ENCODE results near the gene KCTD19.
"Not testable (repeated sequence)": the region's sequence is repeated elsewhere in the genome, so short reads cannot be mapped to it uniquely, and the experiment has no call there.

Gene KCTD19

DNA sequence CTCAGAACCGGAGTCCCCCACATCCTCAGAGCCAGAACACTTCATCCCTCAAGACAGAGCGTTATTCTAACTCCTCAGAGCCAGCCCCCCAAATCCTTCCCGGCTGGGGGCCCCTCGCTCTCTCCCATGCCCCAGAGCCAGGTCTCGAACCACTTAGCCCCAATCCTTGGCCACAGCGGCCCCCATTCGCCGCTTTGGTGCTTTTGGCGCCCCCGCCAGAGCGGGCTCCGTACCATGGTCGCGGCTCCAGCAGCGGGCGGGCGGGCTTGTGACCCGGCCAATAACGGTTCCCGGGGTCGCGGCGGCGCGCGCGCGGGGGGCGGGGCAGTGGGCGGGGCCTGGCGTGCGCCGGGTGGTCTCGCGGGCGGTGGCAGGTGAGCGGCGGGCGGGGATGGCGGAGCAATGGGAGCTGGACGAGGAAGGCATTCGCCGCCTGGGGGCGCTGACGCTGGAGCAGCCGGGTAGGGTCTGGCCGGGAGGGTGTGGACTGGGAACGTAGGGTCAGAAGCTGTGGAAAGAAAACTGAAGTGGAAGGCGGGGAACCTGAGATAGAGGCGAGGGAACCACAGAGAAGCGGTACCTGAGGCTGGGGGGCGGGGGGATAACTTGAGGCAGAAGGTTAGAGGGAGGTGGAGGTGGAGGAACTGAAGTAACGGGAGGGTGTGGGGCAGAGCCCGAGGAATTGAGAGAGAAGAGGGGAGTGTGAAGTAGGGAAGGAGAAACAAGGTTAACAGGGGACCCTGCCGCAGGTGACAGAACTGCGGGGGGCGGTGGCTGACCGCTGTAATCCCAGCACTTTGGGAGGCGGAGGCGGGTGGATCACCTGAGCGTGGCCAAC lies at the start of gene KCTD19, which contains the start of gene LRRC36:
Gene KCTD19 (minus strand): TSS at position 270 of the 838 bp plus-strand sequence. CDS start 34 bp downstream, at position 236.
Gene LRRC36 (plus strand): TSS at position 344 of the 838 bp plus-strand sequence. CDS start 48 bp downstream, at position 392.
- ATAC-seq (replicated peaks; ENCODE audit: extremely low read depth, poor library complexity, severe bottlenecking): peak; percentile 59
- H3K36me3 Mint-ChIP-seq (ENCODE audit: insufficient read depth): no peaks in the 10 kb centered on the region
- H3K4me3 Mint-ChIP-seq: peak within 1 kb of the TSS; percentile 79
- peaks cover 18% of the 10 kb centered on the region for H3K27me3 Mint-ChIP-seq
- H3K9me3 Mint-ChIP-seq: no peaks in the 10 kb centered on the region
- peak; percentile 42 to 47 for DNase-seq (ENCODE audit: low spot score in 2 of 2)
- peaks cover 11% of the 10 kb centered on the region for H3K4me1 Mint-ChIP-seq
- H3K27ac Mint-ChIP-seq (ENCODE audit: low read depth): no peak within 1 kb of the TSS

DNA sequence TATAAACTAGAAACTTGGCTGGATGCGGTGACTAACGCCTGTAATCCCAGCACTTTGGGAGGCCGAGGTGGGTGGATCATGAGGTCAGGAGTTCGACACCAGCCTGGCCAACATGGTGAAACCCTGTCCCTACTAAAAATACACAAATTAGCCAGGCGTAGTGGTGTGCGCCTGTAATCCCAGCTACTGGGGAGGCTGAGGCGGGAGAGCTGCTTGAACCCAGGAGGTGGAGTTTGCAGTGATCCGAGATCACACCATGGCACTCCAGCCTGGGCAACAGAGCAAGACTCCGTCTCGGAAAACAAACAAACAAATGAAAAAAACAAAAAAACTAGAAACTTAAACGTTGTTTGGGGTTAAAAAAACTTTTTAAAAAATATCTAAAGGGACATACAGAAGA lies 49.5 kb upstream of the KCTD19 start:
- not testable (repeated sequence) for H3K27me3 Mint-ChIP-seq; H3K27ac Mint-ChIP-seq (ENCODE audit: low read depth); H3K4me1 Mint-ChIP-seq; DNase-seq (ENCODE audit: low spot score in 2 of 2); H3K36me3 Mint-ChIP-seq (ENCODE audit: insufficient read depth); H3K9me3 Mint-ChIP-seq; H3K4me3 Mint-ChIP-seq; ATAC-seq (replicated peaks; ENCODE audit: extremely low read depth, poor library complexity, severe bottlenecking)

DNA sequence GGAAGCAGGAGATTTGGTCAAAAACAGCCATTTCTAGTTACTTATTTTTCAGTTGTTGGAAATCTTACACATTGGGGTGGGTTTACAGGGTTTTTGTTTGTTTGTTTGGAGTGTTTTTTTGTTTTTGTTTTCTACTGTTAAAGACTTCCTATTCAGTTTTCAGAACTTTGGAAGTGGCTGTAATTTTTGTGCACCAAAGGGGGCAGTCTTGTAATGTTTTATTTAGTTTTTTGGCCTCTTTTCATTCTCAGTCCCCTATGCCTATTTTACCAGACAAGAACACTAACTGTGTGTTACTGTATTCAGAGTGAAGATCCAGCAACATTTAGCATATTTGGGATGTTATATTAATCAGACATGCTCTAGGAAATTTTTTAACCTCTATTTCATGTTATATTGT lies 46.1 kb upstream of the KCTD19 start:
- Mint-ChIP-seq H3K36me3 (ENCODE audit: insufficient read depth) (peaks cover 2% of the 10 kb centered on the region), H3K4me3 (no peak overlapping the region), H3K27ac (ENCODE audit: low read depth) (no peak overlapping the region), H3K27me3 (peaks cover 7% of the 10 kb centered on the region), H3K9me3 (no peaks in the 10 kb centered on the region), H3K4me1 (no peaks in the 10 kb centered on the region)
- no peak for DNase-seq (ENCODE audit: low spot score in 2 of 2)
- no peak for ATAC-seq (replicated peaks; ENCODE audit: extremely low read depth, poor library complexity, severe bottlenecking)

DNA sequence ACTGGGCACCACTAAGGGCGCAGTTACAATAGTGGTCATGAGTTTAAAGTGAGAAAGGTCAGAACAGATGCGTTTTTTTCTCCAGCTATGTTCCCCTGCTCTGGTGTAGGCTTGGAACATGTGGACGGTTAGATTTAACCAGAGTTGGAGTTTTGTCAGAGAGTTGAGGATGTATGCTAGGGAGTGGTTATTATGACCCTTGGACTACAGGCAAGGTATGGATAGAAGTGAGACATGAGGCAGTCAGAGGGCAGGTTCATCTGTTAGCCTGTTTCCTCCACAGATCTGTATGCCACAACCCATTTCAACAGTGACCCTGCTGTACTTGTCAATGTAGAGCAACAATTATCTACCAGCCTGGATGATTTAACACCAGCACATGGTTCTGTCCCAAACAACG lies 44.1 kb upstream of the KCTD19 start:
- H3K36me3 Mint-ChIP-seq (ENCODE audit: insufficient read depth): peaks cover 2% of the 10 kb centered on the region
- DNase-seq (ENCODE audit: low spot score in 2 of 2): no peak
- no peaks in the 10 kb centered on the region for H3K9me3 Mint-ChIP-seq
- H3K4me3 Mint-ChIP-seq: no peak overlapping the region
- peaks cover 7% of the 10 kb centered on the region for H3K27me3 Mint-ChIP-seq
- H3K4me1 Mint-ChIP-seq: no peaks in the 10 kb centered on the region
- ATAC-seq (replicated peaks; ENCODE audit: extremely low read depth, poor library complexity, severe bottlenecking): no peak
- no peak overlapping the region for H3K27ac Mint-ChIP-seq (ENCODE audit: low read depth)

DNA sequence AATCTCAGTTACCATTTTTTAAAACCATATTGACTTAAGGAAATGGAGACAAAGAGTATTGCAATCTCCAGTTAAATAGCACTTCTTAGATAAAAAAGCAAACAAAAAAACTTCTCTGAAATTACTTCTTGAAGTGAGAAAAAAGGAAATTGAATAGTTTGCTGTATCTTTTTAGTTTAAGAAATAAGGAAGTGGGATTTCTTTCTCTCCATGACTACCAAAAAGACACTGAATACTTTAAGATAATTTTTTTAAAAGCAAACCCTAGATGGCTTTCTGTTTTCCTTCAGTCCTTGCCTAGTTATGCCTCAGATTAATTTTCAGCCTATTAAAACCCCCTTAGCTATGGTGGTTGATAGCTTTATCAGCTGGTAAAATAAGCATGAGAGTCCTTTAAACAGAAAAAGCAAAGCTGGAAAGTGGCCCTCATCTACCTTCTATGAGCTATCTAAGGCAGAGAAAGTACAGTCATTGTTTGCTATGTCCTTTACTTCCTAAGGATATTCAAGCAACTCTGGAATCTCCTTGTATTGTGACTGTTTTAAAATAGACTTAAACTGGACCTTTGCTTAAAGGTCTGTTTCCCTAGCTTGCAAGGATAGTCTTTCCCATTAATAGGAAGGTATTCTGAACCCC lies 38.2 kb upstream of the KCTD19 start:
- Mint-ChIP-seq H3K27me3 (no peaks in the 10 kb centered on the region), H3K4me3 (no peak overlapping the region), H3K27ac (ENCODE audit: low read depth) (no peak overlapping the region), H3K36me3 (ENCODE audit: insufficient read depth) (peaks cover 3% of the 10 kb centered on the region), H3K9me3 (no peaks in the 10 kb centered on the region), H3K4me1 (peaks cover 5% of the 10 kb centered on the region)
- ATAC-seq (replicated peaks; ENCODE audit: extremely low read depth, poor library complexity, severe bottlenecking) (no peak), DNase-seq (ENCODE audit: low spot score in 2 of 2) (no peak)

DNA sequence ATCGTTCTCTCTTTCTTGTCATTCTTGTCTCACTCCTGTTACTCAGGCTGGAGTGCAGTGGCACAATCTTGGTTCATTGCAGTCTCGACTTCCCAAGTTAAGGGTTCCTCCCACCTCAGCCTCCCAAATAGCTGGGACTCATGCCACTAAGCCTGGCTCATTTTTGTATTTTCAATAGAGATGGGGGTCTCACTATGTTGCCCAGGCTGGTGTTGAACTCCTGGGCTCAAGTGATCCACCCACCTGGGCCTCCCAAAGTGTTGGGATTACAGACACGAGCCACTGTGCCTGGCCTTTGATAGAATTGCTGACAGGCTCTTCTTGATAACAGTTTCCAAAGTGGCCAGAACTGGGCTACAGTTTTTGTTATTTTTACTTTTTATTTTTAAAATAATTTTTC lies 34.5 kb upstream of the KCTD19 start:
- Mint-ChIP-seq H3K4me3 (no peak overlapping the region), H3K27me3 (peaks cover 5% of the 10 kb centered on the region), H3K36me3 (ENCODE audit: insufficient read depth) (peaks cover 3% of the 10 kb centered on the region), H3K27ac (ENCODE audit: low read depth) (no peak overlapping the region), H3K4me1 (peaks cover 5% of the 10 kb centered on the region), H3K9me3 (no peaks in the 10 kb centered on the region)
- no peak for ATAC-seq (replicated peaks; ENCODE audit: extremely low read depth, poor library complexity, severe bottlenecking)
- DNase-seq (ENCODE audit: low spot score in 2 of 2): no peak

DNA sequence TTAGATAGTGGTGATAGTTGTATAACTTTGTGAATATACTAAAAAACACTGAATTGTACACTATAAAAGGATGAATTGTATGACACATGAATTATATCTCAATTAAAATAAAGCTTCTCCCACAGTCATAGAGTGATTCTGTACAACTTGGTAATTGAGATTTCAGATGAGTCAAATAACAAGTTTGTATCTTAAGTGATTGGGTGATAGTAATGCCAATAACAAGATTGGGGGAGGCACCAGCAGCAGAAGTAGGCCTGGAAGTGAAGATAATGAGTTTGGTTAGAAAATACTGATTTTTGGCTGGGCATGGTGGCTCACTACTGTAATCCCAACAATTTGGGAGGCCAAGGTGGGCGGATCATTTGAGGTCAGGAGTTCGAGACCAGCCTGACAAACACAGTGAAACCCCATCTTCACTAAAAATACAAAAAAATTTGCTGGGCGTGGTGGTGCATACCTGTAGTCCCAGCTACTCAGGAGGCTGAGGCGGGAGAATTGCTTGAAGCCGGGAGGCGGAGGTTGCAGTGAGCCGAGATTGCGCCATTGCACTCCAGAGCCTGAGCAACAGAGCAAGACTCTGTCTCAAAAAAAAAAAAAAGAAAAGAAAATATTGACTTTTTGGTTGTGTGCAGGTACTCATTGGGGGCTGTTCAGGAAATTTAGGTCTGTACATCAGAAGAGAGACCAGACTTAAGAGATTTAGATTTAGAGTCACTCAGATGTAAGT lies 33.2 kb upstream of the KCTD19 start:
- H3K4me1 Mint-ChIP-seq; DNase-seq (ENCODE audit: low spot score in 2 of 2); H3K4me3 Mint-ChIP-seq; H3K9me3 Mint-ChIP-seq; ATAC-seq (replicated peaks; ENCODE audit: extremely low read depth, poor library complexity, severe bottlenecking); H3K36me3 Mint-ChIP-seq (ENCODE audit: insufficient read depth); H3K27ac Mint-ChIP-seq (ENCODE audit: low read depth): not testable (repeated sequence)
- peaks cover 12% of the 10 kb centered on the region for H3K27me3 Mint-ChIP-seq

DNA sequence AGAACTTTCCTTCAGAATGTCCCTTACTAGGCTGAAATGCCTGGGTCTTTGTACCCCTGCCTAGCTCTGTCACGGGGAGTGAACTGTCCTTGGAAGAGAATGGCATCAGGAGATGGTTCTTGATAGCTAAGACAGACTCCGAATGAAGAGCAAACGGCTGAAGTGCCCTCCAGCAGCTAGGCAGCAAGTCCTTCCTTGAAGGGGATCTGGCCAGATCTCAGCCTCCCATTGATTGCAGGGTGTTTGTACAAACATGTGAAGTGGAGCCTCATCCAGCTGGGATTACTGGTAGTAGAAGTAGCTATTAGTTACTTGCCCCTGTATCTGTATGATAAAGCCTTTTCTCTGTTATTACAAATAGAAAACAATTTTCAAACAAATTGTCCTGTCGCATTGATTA lies 31.0 kb upstream of the KCTD19 start:
- Mint-ChIP-seq H3K4me3 (no peak overlapping the region), H3K27me3 (peaks cover 12% of the 10 kb centered on the region), H3K4me1 (no peaks in the 10 kb centered on the region), H3K36me3 (ENCODE audit: insufficient read depth) (peaks cover 3% of the 10 kb centered on the region), H3K9me3 (no peaks in the 10 kb centered on the region), H3K27ac (ENCODE audit: low read depth) (no peak overlapping the region)
- DNase-seq (ENCODE audit: low spot score in 2 of 2) (no peak), ATAC-seq (replicated peaks; ENCODE audit: extremely low read depth, poor library complexity, severe bottlenecking) (no peak)

DNA sequence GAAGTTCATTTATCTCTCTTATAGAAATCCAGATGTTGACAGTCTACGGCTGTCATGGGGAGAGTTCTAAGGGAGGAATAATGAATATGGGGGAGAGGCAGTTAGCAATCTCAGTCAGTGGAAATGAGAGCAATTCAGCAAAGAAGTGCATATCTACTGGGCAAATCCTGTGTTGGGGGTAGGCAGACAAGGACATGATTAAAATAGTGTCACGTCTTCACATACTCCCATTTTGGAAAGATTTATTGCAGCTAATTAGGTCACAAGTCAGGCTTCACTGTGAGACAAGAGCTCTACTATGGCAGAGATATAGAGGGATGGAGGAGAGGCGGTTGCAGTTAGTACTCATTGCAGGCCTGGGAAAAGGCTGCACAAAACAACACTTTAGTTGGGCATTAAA lies 29.9 kb upstream of the KCTD19 start:
- Mint-ChIP-seq H3K4me1 (no peaks in the 10 kb centered on the region), H3K27me3 (peaks cover 12% of the 10 kb centered on the region), H3K9me3 (no peaks in the 10 kb centered on the region), H3K4me3 (no peak overlapping the region), H3K36me3 (ENCODE audit: insufficient read depth) (peaks cover 3% of the 10 kb centered on the region), H3K27ac (ENCODE audit: low read depth) (no peak overlapping the region)
- no peak for ATAC-seq (replicated peaks; ENCODE audit: extremely low read depth, poor library complexity, severe bottlenecking)
- no peak for DNase-seq (ENCODE audit: low spot score in 2 of 2)

DNA sequence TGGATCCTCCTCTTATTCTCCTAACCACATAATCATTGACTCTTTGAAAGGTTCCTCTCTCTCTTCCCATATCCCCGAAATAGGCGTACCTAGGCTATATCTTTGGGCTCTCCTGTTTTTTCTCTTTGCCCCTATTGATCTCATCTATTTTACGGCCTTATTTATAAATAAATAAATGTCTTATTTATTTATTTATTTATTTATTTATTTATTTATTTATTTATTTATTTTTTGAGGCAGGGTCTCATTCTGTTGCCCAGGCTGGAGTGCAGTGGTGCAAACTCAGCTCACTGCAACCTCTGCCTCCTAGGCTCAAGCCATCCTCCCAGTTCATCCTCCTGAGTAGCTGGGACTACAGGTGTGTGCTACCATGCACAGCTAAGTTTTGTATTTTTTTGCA lies 25.9 kb upstream of the KCTD19 start:
- not testable (repeated sequence) for H3K4me1 Mint-ChIP-seq
- H3K27me3 Mint-ChIP-seq: peaks cover 12% of the 10 kb centered on the region

DNA sequence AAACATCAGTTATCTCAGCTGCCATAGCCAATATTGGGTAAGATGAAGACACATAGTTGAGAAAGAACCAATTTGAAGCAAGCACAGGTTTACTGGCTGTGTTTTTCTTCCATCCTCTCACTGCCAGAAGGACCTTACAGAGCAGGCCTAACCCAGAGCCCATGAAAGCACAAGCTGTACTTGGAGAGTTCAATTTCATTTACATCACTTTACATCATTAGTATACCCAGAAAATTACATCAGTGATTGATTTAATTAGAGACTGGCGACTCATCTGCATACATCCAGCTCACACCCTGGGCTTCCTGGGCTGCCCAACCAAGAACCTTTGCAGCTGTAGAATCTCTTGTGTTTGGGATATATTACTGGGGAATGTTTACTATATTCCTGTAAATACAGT lies 23.8 kb upstream of the KCTD19 start:
- no peak overlapping the region for H3K27ac Mint-ChIP-seq (ENCODE audit: low read depth)

More for the DNA sequence above, 25.9 kb upstream of the KCTD19 start:
- not testable (repeated sequence) for H3K4me3 Mint-ChIP-seq; DNase-seq (ENCODE audit: low spot score in 2 of 2); H3K27ac Mint-ChIP-seq (ENCODE audit: low read depth); H3K9me3 Mint-ChIP-seq; H3K36me3 Mint-ChIP-seq (ENCODE audit: insufficient read depth); ATAC-seq (replicated peaks; ENCODE audit: extremely low read depth, poor library complexity, severe bottlenecking)

DNA sequence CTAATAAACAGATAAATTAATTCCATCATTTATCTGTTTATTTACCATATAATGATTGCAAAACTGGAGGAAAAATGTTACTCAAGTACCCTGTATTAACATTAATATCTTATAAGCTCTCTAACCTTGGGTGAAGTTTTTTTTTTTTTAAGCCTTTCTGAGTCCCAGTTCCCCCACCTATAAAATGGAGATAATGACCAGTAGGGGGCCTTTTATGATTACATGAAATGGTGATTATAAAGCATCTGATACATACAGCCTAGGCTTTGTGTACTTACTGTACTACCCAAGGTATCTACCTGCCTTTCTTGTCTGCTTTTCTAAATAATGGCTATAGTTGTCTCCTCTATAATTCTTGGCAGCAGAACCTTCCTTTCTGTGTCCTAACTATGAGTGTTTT lies 22.6 kb upstream of the KCTD19 start:
- Mint-ChIP-seq H3K4me3 (no peak overlapping the region), H3K4me1 (no peaks in the 10 kb centered on the region), H3K36me3 (ENCODE audit: insufficient read depth) (no peaks in the 10 kb centered on the region), H3K27ac (ENCODE audit: low read depth) (no peak overlapping the region), H3K9me3 (no peaks in the 10 kb centered on the region), H3K27me3 (no peaks in the 10 kb centered on the region)
- DNase-seq (ENCODE audit: low spot score in 2 of 2): no peak
- peak; percentile 56 for ATAC-seq (replicated peaks; ENCODE audit: extremely low read depth, poor library complexity, severe bottlenecking)

More for the DNA sequence above, 23.8 kb upstream of the KCTD19 start:
- ATAC-seq (replicated peaks; ENCODE audit: extremely low read depth, poor library complexity, severe bottlenecking) (no peak), DNase-seq (ENCODE audit: low spot score in 2 of 2) (no peak)
- Mint-ChIP-seq H3K27me3 (peaks cover under 1% of the 10 kb centered on the region), H3K4me3 (no peak overlapping the region), H3K36me3 (ENCODE audit: insufficient read depth) (no peaks in the 10 kb centered on the region), H3K4me1 (no peaks in the 10 kb centered on the region), H3K9me3 (no peaks in the 10 kb centered on the region)
